ENCODE data around the gene RFPL2.

DNA sequence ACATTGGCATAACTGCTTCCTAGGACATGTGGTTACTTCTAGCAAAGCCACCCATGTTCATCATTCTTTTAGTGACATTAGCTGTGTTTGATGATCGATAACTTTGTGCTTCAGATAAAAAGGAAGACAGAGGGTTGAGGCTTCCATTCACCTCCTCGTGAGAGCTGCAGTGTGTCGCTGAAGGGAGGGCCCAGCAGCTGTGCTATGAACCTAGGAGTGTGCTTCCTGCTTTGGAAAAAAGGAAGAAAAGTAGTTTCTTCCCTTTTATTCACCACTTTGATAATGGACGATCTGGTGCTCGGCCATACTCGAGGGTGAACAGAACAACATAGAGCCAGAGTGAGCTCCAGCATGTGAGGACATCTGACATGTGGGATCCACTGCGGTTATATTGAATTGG, 6.1 kb upstream of the RFPL2 start:
- no peak for TF ChIP-seq SUZ12 (IDR thresholded peaks at IDR 0.05; ENCODE audit: extremely low read depth, insufficient read depth, insufficient read length)
- TF ChIP-seq YY1 (IDR thresholded peaks at IDR 0.05; ENCODE audit: insufficient read depth, insufficient read length), result no peak
